ENCODE data around the gene MAPK8IP2. TPM values are rescaled to one million over a fixed set of nuclear protein-coding genes. Genes with fewer than 3 reads are reported as not detected.
A peak's percentile ranks its signal among the peaks of the same experiment; 100 is the strongest.

MAPK8IP2 gene
- total and polyA plus RNA-seq, 2 of the 13 experiments (the other 11 are each of a cell fraction or from before 2014, with no cell fraction given) = 1.3 to 2.6 TPM

GRCh38 chr22:50628543-50629134 is 28.0 kb downstream of the MAPK8IP2 start (continued):
- TF ChIP-seq HOXD1 (CRISPR knock-in tag; IDR thresholded peaks at IDR 0.05) (no peak), CHD2 (IDR thresholded peaks at IDR 0.05; ENCODE audit: low read depth, low read length) (no peak), ATF4 (CRISPR knock-in tag; IDR thresholded peaks at IDR 0.05) (no peak), CTCF (CRISPR knock-in tag; IDR thresholded peaks at IDR 0.05) (no peak), ZNF550 (CRISPR knock-in tag; IDR thresholded peaks at IDR 0.05; ENCODE audit: borderline replicate concordance) (no peak), RXRB (CRISPR knock-in tag; IDR thresholded peaks at IDR 0.05; ENCODE audit: borderline replicate concordance) (no peak), BORCS8-MEF2B (CRISPR knock-in tag; IDR thresholded peaks at IDR 0.05) (no peak), FOXP1 (IDR thresholded peaks at IDR 0.05) (peak; percentile 22; the same call in 1 of the 2 replicates), FOXP1 (CRISPR knock-in tag; IDR thresholded peaks at IDR 0.05) (no peak), KLF16 (CRISPR knock-in tag; IDR thresholded peaks at IDR 0.05) (no peak), ZNF205 (CRISPR knock-in tag; IDR thresholded peaks at IDR 0.05) (no peak), CREB3 (CRISPR knock-in tag; IDR thresholded peaks at IDR 0.05) (no peak), ZSCAN29 (CRISPR knock-in tag; conservative IDR thresholded peaks at IDR 0.05) (no peak), ZNF414 (CRISPR knock-in tag; IDR thresholded peaks at IDR 0.05) (no peak), CEBPB (IDR thresholded peaks at IDR 0.05; ENCODE audit: borderline replicate concordance, low read depth, low read length) (no peak), MTERF4 (CRISPR knock-in tag; IDR thresholded peaks at IDR 0.05) (no peak), ATF6 (CRISPR knock-in tag; conservative IDR thresholded peaks at IDR 0.05) (no peak), SKI (IDR thresholded peaks at IDR 0.05; ENCODE audit: partially characterized antibody) (no peak)
